Measurements from ENCODE around the gene BICDL2.

GRCh38 chr16:2987833-2988232 is 48.9 kb downstream of the BICDL2 start:
- TF ChIP-seq ELF4 (IDR thresholded peaks at IDR 0.05) (no peak), SP1 (IDR thresholded peaks at IDR 0.05) (no peak), FOXA1 (IDR thresholded peaks at IDR 0.05) (no peak), CTBP1 (IDR thresholded peaks at IDR 0.05; ENCODE audit: borderline replicate concordance) (no peak), ZNF384 (IDR thresholded peaks at IDR 0.05) (no peak), FOXM1 (IDR thresholded peaks at IDR 0.05; ENCODE audit: borderline replicate concordance) (no peak), ARNT (IDR thresholded peaks at IDR 0.05) (no peak), TARDBP (IDR thresholded peaks at IDR 0.05) (no peak), BHLHE40 (IDR thresholded peaks at IDR 0.05; ENCODE audit: borderline replicate concordance) (no peak), L3MBTL2 (conservative IDR thresholded peaks at IDR 0.05) (no peak)
- TF ChIP-seq, protein P1, sequence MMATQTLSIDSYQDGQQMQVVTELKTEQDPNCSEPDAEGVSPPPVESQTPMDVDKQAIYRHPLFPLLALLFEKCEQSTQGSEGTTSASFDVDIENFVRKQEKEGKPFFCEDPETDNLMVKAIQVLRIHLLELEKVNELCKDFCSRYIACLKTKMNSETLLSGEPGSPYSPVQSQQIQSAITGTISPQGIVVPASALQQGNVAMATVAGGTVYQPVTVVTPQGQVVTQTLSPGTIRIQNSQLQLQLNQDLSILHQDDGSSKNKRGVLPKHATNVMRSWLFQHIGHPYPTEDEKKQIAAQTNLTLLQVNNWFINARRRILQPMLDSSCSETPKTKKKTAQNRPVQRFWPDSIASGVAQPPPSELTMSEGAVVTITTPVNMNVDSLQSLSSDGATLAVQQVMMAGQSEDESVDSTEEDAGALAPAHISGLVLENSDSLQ (IDR thresholded peaks at IDR 0.05): peak; percentile 74
